GM23248 (cell line): ENCODE results near the gene PJA2.

Source experiments
- EZH2 ChIP-seq: fragments of 200-600 bp; sonication (generic); IDR thresholded peaks from 2 replicates; pipeline ENCODE4 v1.6.1; 2018; ENCODE audit warnings: antibody characterized with exemption, mild to moderate bottlenecking; ENCODE audit not compliant: insufficient read depth, poor library complexity, severe bottlenecking
- EZH2phosphoT487 ChIP-seq: fragments of 200-600 bp; sonication (generic); IDR thresholded peaks from 2 replicates; pipeline ENCODE4 v1.6.1; 2018; ENCODE audit warnings: antibody characterized with exemption, moderate library complexity, mild to moderate bottlenecking, low read depth; ENCODE audit not compliant: insufficient read depth

DNA sequence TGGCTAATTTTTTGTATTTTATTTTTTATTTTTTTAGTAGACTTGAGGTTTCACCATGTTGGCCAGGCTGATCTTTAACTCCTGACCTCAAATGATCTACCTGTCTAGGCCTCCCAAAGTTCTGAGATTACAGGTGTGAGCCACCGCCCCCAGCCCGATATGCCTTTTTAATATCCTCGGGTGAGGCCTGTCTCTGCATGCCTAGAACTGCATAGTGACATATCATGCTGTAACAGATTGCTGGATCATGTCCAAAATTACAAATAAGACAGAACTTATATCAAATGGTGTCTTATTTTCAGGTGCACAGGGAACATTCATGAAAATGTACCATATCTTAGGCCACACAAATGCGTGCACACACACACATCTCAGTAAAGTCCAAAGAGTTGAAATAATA is 39.1 kb upstream of the PJA2 start:
- TF ChIP-seq EZH2 = no peak
- no peak for TF ChIP-seq EZH2phosphoT487
